22Rv1 (cell line): ENCODE results near the gene IGLL5.

Source experiments
- ZFX ChIP-seq: fragments of 450-650 bp; IDR thresholded peaks from 2 replicates; pipeline ENCODE4 v1.6.1; 2017; ENCODE audit warnings: antibody characterized with exemption, borderline replicate concordance
- TF ChIP-seq, protein P1 (sequence below): fragments of 450-650 bp; IDR thresholded peaks from 2 replicates; pipeline ENCODE4 v1.5.1; 2017; ENCODE audit warnings: mild to moderate bottlenecking

DNA sequence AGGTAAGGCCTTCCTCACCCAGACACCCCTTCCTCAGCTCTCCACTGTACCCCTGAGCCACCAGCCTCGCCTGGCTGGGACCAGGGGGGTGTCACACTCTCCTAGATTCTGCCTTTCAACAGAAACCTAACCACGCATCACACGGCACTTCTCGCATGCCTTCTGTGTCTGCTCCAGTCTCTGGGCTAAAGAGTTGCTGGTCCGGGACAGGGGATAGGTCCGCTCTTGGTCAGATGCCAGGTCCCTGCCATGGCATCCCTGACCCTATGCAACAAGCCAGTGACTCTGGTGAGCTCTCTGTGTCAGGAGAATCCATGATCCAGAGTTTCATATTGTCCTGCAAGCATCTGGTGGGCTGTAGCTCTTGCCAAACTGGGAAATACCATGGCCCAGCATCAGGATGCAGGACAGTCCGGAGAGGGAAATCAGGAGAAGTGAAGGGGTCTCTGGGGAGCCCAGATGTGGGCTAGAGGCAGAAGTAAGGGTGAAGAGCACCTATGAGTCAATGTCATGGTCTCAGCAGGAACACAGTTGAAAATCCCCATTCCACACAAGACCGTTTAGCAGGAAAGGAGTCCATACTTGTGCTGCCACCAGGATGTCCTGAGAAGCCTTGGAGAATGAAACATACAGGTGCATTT, 14.1 kb downstream of the IGLL5 start:
- TF ChIP-seq, protein P1, sequence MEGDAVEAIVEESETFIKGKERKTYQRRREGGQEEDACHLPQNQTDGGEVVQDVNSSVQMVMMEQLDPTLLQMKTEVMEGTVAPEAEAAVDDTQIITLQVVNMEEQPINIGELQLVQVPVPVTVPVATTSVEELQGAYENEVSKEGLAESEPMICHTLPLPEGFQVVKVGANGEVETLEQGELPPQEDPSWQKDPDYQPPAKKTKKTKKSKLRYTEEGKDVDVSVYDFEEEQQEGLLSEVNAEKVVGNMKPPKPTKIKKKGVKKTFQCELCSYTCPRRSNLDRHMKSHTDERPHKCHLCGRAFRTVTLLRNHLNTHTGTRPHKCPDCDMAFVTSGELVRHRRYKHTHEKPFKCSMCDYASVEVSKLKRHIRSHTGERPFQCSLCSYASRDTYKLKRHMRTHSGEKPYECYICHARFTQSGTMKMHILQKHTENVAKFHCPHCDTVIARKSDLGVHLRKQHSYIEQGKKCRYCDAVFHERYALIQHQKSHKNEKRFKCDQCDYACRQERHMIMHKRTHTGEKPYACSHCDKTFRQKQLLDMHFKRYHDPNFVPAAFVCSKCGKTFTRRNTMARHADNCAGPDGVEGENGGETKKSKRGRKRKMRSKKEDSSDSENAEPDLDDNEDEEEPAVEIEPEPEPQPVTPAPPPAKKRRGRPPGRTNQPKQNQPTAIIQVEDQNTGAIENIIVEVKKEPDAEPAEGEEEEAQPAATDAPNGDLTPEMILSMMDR = no peak
- TF ChIP-seq ZFX = no peak
